GM12865 (cell line): Measurements from ENCODE around the gene SH3PXD2A.
"Not testable (repeated sequence)": the region's sequence is repeated elsewhere in the genome, so short reads cannot be mapped to it uniquely, and the experiment has no call there.

ENCODE experiments used
- DNase-seq: peaks from one replicate; pipeline ENCODE4 v3.0.0; 2010; ENCODE audit warnings: low read depth
- H3K4me3 ChIP-seq: 2 replicates; pipeline ENCODE4 v1.5.1; 2011; ENCODE audit warnings: mild to moderate bottlenecking, low read depth, low read length, control low read depth
- CTCF ChIP-seq: IDR thresholded peaks from 2 replicates; pipeline ENCODE4 v1.5.1; 2011; ENCODE audit warnings: low read length, control low read depth, low read depth, inconsistent platforms; ENCODE audit not compliant: insufficient read depth; ENCODE audit errors: missing control alignments

The SH3PXD2A gene

GRCh38 chr10:103633846-103634245, 221.5 kb downstream of the SH3PXD2A start:
- no peak for TF ChIP-seq CTCF
- no peak for DNase-seq
- no peak overlapping the region for H3K4me3 ChIP-seq

- DNase-seq = not testable (repeated sequence)
These were observed 222.5 kb downstream of the SH3PXD2A start for GRCh38 chr10:103632871-103633270.

GRCh38 chr10:103632247-103632642, 223.1 kb downstream of the SH3PXD2A start:
- DNase-seq = no peak
- no peak for TF ChIP-seq CTCF
- H3K4me3 ChIP-seq = no peak overlapping the region

More at GRCh38 chr10:103632871-103633270, 222.5 kb downstream of the SH3PXD2A start:
- H3K4me3 ChIP-seq = not testable (repeated sequence)

GRCh38 chr10:103630156-103630555, 225.2 kb downstream of the SH3PXD2A start:
- no peak for TF ChIP-seq CTCF
- no peak for DNase-seq
- no peak overlapping the region for H3K4me3 ChIP-seq

- TF ChIP-seq CTCF = no peak
These were observed 225.8 kb downstream of the SH3PXD2A start for GRCh38 chr10:103629581-103629980.

GRCh38 chr10:103627893-103628292, 227.5 kb downstream of the SH3PXD2A start:
- TF ChIP-seq CTCF = no peak
- no peak for DNase-seq
- H3K4me3 ChIP-seq = no peak overlapping the region

More at GRCh38 chr10:103629581-103629980, 225.8 kb downstream of the SH3PXD2A start:
- no peak for DNase-seq
- H3K4me3 ChIP-seq = no peak overlapping the region

- no peak for TF ChIP-seq CTCF
- no peak overlapping the region for H3K4me3 ChIP-seq
- no peak for DNase-seq
These were observed 228.1 kb downstream of the SH3PXD2A start for GRCh38 chr10:103627111-103627892.
